ENCODE measurements around the gene SLC38A1. TPM values are rescaled to one million over a fixed set of nuclear protein-coding genes. Genes with fewer than 3 reads are reported as not detected.

The SLC38A1 gene
- total RNA-seq, 2 donors from 2014 or later: 77.7 to 107 TPM

DNA sequence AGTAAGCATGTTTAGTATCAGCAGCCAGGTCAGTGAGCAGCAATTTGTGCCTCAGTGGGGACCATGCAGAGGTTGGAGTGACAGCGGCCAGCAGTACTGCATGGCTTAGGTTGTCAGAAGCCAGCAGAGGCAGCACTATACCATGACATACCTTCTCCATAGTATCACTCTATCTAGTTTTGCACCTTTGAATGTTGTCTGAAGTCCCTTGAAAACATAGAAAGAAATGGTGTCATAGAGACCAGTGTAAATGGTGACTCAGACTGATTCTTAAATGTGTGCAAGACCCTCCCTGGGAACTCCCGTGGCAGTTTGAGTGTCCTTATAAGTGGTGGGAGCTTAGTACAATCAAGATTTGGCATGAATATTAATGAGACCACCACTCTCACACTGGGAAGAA is 124.4 kb downstream of the SLC38A1 start:
- Mint-ChIP-seq H3K36me3 (ENCODE audit: low read depth) (no peaks in the 10 kb centered on the region), H3K4me3 (no peak overlapping the region), H3K27ac (no peak overlapping the region), H3K9me3 (no peaks in the 10 kb centered on the region), H3K4me1 (peaks cover 5% of the 10 kb centered on the region), H3K27me3 (ENCODE audit: insufficient read depth) (peaks cover 2% of the 10 kb centered on the region)
- no peak for DNase-seq
- H3K4me3 ChIP-seq (ENCODE audit: low read length): no peak overlapping the region
- H3K4me1 ChIP-seq (ENCODE audit: control insufficient read depth, insufficient read depth, low read length): no peaks in the 10 kb centered on the region
- TF ChIP-seq, protein P1, sequence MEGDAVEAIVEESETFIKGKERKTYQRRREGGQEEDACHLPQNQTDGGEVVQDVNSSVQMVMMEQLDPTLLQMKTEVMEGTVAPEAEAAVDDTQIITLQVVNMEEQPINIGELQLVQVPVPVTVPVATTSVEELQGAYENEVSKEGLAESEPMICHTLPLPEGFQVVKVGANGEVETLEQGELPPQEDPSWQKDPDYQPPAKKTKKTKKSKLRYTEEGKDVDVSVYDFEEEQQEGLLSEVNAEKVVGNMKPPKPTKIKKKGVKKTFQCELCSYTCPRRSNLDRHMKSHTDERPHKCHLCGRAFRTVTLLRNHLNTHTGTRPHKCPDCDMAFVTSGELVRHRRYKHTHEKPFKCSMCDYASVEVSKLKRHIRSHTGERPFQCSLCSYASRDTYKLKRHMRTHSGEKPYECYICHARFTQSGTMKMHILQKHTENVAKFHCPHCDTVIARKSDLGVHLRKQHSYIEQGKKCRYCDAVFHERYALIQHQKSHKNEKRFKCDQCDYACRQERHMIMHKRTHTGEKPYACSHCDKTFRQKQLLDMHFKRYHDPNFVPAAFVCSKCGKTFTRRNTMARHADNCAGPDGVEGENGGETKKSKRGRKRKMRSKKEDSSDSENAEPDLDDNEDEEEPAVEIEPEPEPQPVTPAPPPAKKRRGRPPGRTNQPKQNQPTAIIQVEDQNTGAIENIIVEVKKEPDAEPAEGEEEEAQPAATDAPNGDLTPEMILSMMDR (conservative IDR thresholded peaks at IDR 0.05): no peak
- H3K9ac ChIP-seq (ENCODE audit: extremely low read depth, low read length, poor library complexity, severe bottlenecking): no peak overlapping the region
- no peaks in the 10 kb centered on the region for H3K27me3 ChIP-seq (ENCODE audit: control insufficient read depth, insufficient read depth, low read length, poor library complexity, severe bottlenecking)
- peaks cover 3% of the 10 kb centered on the region for H3K9me3 ChIP-seq (ENCODE audit: control insufficient read depth, low read length)
- WGBS, 2 experiments (ENCODE audit: insufficient coverage in 1 of 2, insufficient read length in 1 of 2): 86% methylated on average over 2 of the region's 2 CpGs; no CpG with 5 or more reads in 1 of the 2 experiments
- no peak overlapping the region for H3K27ac ChIP-seq (ENCODE audit: low read depth, low read length)
- no peaks in the 10 kb centered on the region for H3K36me3 ChIP-seq (ENCODE audit: control insufficient read depth, insufficient read depth, low read length)

DNA sequence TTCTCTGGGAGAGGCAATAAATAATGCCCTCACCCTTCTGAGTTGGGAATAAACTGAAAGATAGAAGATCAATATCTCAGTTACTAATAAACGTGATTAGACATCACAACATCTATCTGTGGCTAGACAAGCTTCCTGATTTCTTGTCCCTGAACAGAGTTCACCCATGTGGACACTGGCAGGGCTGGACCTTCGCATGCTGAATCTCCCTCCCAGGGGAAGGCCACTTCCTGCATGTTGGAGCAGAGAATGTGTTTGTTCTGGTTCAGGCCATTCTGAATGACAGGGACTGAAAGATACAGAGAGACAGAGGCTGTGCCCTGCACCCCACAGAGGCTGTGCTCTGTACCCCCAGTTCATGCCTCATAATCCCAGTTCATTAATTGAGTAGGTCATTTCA is 132.6 kb downstream of the SLC38A1 start:
- no peak overlapping the region for H3K27ac ChIP-seq (ENCODE audit: low read depth, low read length)
- Mint-ChIP-seq H3K9me3 (no peaks in the 10 kb centered on the region), H3K27me3 (ENCODE audit: insufficient read depth) (peaks cover 3% of the 10 kb centered on the region), H3K4me3 (no peak overlapping the region), H3K36me3 (ENCODE audit: low read depth) (no peaks in the 10 kb centered on the region), H3K27ac (no peak overlapping the region), H3K4me1 (no peaks in the 10 kb centered on the region)
- TF ChIP-seq, protein P1 (conservative IDR thresholded peaks at IDR 0.05): no peak
- H3K27me3 ChIP-seq (ENCODE audit: control insufficient read depth, insufficient read depth, low read length, poor library complexity, severe bottlenecking): no peaks in the 10 kb centered on the region
- no peak overlapping the region for H3K9ac ChIP-seq (ENCODE audit: extremely low read depth, low read length, poor library complexity, severe bottlenecking)
- WGBS, 2 experiments (ENCODE audit: insufficient coverage in 1 of 2, insufficient read length in 1 of 2): 87% methylated on average over 2 of the region's 2 CpGs; no CpG with 5 or more reads in 1 of the 2 experiments
- no peak for DNase-seq
- no peak overlapping the region for H3K4me3 ChIP-seq (ENCODE audit: low read length)
- no peaks in the 10 kb centered on the region for H3K36me3 ChIP-seq (ENCODE audit: control insufficient read depth, insufficient read depth, low read length)
- no peaks in the 10 kb centered on the region for H3K9me3 ChIP-seq (ENCODE audit: control insufficient read depth, low read length)
- no peaks in the 10 kb centered on the region for H3K4me1 ChIP-seq (ENCODE audit: control insufficient read depth, insufficient read depth, low read length)

DNA sequence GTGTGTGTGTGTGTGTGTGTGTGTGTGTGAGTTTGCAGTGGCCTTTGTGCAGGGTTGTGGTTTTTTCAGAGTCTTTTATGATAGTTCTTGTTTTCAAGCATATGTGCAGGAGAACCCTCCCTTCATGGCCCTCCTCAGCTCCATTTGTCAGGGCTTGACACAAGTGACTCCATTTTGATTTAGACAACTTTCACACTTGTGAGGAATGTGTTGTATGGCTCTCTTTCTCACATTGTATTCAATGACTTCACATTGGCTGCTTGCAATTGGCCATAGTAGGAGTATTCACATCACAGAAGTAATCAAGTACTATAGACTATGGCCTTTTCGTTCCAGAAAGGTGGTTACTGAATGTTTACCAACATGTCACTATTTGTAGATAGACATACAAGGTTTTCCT is 133.1 kb downstream of the SLC38A1 start:
- Histone ChIP-seq H3K27ac (ENCODE audit: low read depth, low read length) (no peak overlapping the region), H3K4me1 (ENCODE audit: control insufficient read depth, insufficient read depth, low read length) (no peaks in the 10 kb centered on the region), H3K36me3 (ENCODE audit: control insufficient read depth, insufficient read depth, low read length) (no peaks in the 10 kb centered on the region), H3K9me3 (ENCODE audit: control insufficient read depth, low read length) (no peaks in the 10 kb centered on the region), H3K9ac (ENCODE audit: extremely low read depth, low read length, poor library complexity, severe bottlenecking) (no peak overlapping the region), H3K4me3 (ENCODE audit: low read length) (no peak overlapping the region), H3K27me3 (ENCODE audit: control insufficient read depth, insufficient read depth, low read length, poor library complexity, severe bottlenecking) (no peaks in the 10 kb centered on the region)
- WGBS, 2 experiments (ENCODE audit: insufficient coverage in 1 of 2, insufficient read length in 1 of 2): 100% methylated on average over 1 of the region's 1 CpG; no CpG with 5 or more reads in 1 of the 2 experiments
- TF ChIP-seq, protein P1 (conservative IDR thresholded peaks at IDR 0.05): no peak
- no peak overlapping the region for H3K4me3 Mint-ChIP-seq
- no peak for DNase-seq
- no peak overlapping the region for H3K27ac Mint-ChIP-seq
- peaks cover 3% of the 10 kb centered on the region for H3K27me3 Mint-ChIP-seq (ENCODE audit: insufficient read depth)
- no peaks in the 10 kb centered on the region for H3K9me3 Mint-ChIP-seq
- no peaks in the 10 kb centered on the region for H3K36me3 Mint-ChIP-seq (ENCODE audit: low read depth)
- H3K4me1 Mint-ChIP-seq: no peaks in the 10 kb centered on the region

All from endodermal cell (in vitro differentiated cells).